HG02870 (cell line): ENCODE measurements around the gene SLAMF1.
A peak's percentile ranks its signal among the peaks of the same experiment; 100 is the strongest.
"Not testable (repeated sequence)": the region's sequence is repeated elsewhere in the genome, so short reads cannot be mapped to it uniquely, and the experiment has no call there.

ENCODE experiments used
- ATAC-seq: cut with Tn5 transposase; IDR thresholded peaks from one replicate; pipeline ENCODE4 v1.9.1; 2021; ENCODE audit warnings: mild to moderate bottlenecking, moderate library complexity; ENCODE audit not compliant: unreplicated experiment

The SLAMF1 gene

DNA sequence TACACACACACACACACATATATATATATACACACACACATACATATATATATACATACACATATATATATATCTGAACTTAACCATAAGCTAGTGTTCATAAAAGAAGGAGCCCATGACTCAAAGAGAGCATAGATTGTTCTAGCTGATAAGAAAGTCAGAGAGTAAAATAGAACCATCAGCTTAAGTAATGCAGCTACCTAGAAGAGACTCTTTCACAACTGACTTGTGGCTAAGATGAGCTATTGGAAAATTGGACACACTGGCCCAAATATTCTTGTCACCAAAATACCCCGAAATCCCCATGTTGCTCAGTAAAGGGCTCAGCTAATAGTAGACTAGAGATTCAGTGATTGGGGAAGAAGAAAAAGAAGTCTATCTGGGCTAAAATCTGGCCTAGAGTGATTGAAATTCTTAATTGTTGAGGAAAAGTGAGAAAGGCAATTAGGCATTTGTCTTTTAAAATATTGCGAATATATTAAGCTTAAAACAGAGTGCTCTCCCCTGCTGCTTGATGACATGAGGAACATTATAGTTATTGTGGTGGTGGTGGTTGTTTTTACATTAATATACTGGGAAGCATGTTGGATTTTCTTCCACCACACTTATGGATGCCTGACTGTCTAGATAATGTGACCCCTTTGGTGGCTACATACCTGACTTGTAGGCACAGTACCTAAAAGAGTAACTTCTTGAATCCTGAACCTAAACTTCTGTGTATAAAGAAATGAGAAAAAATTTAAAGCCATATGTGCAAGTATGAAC is 6.3 kb downstream of the SLAMF1 start:
- no peak for ATAC-seq

DNA sequence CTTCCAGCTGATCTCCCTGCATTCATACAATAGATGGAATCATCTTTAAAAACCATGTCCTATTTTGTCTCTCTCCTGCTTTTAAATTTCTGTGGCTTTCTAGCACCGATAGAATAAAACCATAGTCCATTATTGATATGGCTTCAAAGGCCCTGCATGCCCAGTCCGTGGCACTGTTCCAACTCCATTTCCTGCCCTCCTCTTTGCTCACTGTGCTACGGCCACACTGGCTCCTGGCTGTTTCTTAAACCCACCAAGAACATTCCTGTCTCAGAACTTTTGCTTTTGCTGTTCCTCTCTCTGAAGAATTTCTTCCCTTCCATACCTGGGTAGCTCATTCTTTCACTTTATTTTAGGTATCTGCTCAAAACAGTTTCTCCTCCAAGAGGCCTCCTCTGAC is 7.2 kb downstream of the SLAMF1 start:
- ATAC-seq = no peak

DNA sequence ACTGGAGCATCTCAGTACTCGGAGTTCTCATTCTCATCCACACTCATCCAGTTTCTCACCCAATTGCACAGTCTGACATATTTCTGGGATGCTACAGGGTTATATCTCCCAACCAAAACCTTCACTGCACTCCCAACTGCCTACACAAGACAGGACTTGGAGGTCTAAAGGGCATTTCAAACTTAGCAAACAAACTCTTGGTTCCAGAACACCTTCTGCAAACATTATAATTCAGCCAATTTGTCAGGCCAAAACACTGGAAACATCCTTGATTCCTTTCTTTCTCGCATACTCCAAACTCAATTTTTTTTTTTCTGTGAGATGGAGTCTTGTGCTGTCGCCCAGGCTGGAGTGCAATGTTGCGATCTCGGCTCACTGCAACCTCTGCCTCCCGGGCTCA is 7.9 kb downstream of the SLAMF1 start:
- ATAC-seq = no peak

DNA sequence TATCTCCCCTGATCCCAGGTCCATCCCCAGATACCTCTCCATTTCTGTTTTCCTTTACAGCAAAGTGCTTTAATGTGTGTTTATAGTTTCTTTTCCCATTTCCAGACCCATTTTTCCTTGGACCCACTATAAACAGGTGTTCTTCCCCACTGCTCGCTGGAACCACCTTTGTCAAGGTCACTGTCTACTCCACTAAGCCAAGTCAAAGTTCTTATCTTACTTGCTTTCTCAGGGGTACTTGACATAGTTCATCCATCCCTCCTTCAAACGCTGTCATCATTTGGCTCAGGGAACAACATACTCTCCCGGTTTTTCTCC is 8.3 kb downstream of the SLAMF1 start:
- no peak for ATAC-seq

DNA sequence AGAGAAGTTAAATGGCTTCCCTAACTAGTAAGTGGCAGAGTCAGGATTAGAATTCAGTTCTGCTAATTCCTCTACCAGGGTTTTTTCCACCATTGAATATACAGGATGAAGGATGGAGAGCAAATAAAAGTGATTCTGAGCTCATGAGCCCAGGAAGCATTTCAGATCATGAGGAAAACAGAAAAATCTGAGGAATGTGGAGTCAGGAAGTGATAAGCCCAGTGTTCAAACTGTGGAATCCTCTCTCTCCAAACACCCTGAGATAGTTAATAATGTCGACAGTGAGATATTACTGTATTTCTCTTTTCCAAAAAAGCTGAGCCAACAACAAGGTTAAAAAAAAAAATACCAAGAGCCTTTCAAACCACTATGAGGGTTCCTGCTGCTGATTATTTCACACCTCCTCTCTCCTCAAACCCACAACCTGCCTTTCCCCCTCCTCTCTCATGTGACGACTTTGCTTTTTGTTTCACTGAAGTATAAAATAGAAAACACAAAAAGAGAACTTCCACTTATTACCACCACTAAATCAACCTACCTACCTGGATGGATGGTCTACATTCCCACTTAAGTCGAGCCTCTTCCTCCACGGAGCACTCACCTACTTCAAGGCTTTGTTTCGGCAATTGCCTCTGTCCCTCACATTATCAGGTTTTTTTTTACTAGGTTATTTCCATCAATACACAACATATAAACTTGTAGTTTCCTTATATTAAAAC is 8.9 kb downstream of the SLAMF1 start:
- ATAC-seq = no peak

DNA sequence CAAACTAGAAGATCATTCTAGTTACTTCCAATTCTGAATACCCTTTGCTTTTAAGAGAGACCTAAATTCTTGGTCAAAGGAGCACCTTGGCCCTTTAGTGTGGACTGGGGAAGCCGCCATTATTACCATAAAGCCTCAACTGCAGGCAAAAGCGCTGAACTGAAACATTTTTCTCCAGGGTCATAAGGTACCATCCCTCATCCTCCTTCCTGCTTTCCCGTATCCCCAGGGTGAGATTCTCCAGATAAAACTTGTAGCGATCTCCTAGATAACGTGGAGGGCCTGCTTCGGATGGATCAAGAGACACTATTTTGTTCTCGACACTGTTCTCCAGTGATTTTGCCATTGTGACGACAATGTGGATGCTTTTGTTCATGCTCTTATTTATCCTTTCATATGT is 9.8 kb downstream of the SLAMF1 start:
- ATAC-seq = no peak

DNA sequence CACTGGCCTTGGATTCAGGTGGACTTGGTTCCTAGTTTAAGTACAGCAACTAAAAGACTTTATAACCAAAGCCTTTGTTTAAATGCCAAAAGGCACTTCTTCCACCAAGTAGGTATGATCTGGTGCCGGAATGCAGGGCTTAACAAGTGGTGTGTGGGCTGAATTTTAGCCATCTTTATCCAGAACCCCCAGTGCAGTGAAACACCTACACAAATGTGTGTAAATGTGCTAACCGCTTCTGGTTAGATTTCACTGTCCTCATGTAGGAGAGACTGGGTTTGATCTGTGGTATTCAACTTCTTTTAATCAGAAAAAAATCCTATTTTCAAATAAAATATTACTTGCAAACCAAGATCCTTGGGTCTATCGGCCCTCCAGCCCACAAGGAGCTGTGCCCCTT is 10.3 kb downstream of the SLAMF1 start:
- ATAC-seq = no peak

DNA sequence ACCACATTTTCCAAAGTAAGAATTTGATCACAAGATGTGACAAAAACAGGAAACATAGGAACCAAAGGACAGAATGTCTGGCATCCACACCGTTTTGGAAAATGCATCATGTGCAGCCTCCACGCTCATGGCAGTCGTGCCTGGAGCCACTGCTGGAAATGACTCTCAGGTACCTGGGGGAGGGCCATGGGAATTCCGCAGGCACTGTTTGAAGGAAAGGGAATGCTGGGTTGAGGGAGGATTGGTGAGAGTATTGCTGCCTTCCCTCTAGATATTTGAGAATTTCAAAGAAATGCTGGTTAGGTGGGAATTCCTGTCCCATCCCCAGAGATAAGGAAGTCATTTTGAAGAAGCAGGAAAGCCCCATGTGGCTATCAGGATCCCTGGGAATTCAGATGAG is 10.8 kb downstream of the SLAMF1 start:
- no peak for ATAC-seq

DNA sequence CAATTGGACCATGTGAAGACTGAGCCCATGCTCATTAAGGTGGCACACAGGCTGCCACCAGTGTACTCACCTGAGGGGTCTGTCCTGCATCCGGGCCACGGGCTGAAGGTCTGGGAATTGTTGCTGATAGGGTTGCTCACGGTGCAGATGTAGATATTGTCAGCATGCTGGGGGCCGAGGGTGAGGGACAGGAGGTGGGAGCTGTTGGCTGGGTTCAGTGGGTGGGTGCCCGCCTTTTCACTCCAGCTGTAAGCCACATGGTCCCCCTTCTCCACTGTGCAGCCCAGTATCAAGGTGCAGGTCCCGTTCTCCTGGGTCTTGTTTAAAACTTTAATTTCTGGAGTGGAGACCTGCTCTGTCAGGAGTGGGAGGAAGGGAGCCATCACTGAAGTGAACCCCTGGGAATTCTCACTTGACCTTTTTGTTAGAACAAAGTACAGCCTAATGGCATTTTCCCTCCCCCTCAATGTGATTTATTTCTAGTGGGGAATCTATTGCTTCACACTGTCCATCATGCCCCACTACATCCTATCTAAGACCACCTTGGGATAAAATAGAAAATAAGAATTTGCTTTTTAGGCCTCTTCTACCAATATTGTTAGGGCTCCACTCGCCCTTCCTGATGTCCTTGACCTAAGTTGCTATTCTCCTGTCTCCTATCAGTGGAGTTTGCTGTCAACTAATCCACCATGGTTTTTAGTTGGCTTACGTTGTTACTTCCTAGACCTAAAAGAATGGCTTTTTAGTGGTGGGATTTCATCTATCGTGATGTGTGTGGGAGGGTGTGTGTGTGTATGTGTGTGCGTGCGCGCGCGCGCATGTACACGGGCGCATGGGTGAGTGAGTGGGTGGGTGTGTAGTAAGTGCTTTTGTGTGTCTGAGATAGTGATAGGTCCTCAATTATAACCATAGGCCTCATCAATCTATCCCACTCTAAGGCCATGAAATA is 12.0 kb downstream of the SLAMF1 start:
- no peak for ATAC-seq

DNA sequence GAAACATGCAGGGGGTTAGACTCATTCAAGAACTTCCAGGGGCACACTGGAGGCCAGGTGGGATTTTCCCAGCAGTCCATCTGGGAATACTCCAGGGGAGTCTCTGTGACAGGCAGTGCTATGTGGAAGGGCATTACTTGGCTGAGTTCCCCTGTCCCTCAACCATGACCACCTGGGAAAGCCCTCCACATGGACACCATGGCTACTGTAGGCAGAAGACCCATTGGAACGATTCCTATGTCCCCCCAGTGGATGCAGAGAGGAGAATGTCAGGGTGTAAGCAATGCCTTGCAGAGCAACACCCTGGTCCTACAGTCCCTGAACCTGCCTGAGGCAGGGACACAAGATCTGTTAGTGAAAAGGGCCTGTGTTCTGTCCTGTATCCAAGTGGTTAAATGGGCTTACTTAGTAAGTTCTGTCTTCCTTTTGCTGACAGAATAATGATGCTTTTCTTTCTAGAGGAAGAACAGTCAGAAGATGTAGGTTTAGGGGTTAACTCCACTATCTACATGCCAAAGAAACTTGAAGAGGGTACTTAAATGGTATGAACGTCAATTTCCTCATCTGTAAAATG is 13.4 kb downstream of the SLAMF1 start:
- ATAC-seq = no peak

DNA sequence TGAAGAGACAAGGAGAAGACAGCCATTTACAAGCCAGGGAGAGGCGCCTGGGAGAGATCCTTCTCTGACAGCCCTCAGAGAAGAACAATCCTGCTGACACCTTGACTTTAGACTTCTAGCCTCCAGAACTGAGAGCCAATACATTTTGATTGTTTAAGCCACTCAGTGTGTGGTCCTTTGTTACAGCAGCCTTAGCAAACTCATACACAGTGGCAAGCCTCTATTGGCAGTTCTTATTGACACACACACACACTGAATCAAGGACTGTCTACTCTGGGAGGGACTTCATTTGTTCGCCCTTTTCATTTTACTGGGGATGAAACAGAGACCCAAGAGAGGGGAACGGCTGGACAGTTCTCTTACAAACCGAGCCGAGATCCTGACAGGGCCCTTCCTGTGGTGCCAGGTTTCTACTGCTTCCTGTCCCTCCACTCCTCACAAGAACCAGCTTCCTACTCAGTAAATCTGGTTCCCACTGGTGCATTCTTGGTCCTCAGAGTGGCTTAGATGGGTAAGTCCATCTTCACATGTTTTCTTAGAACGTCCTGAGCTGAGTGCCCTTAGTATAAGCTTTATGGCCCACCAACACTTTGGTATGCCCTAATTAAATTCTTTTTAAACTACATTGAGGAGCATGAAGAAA is 14.7 kb downstream of the SLAMF1 start:
- ATAC-seq = no peak

DNA sequence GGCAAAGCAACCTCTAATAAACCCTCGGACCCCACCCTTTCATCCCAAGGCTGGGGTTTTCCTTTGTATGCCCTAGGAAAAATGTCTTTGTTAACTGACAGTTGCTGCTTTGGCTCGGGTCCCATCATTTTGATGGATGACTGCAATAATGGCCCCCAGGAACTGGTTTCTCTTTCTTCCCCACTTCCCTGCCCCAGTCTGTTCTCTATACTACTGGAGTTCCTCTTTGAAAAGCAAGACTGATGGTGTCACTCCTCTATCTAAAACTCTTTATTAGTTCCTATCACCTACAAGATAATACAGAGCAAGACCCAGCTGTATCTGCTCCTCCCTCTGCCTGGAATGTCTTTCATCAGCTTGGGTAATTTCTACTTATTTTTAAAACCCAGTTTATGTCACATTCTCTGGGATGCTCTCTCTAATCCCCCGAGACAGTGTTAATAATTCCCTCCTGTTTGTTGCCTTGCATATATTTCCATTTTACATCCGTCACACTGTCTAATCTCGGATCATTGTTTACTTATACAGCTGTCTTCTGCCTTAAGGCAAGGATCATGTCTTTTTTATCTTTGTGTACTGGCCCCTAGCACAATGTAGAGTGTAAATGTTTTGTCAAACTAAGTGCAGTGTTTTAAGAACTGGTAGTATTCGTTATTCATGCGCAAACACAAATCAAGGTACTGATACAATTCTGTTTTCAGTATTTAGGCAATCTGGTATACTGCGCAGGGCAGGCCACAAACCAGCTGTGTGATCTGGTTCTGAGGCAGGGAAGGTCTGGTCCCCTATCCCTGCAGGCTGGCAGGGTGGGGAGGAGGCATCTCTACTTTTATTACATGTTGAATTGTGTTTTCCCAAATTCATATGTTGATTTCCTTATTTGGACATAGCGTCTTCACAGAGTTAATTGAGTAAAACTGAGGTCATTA is 16.1 kb downstream of the SLAMF1 start:
- ATAC-seq = no peak

DNA sequence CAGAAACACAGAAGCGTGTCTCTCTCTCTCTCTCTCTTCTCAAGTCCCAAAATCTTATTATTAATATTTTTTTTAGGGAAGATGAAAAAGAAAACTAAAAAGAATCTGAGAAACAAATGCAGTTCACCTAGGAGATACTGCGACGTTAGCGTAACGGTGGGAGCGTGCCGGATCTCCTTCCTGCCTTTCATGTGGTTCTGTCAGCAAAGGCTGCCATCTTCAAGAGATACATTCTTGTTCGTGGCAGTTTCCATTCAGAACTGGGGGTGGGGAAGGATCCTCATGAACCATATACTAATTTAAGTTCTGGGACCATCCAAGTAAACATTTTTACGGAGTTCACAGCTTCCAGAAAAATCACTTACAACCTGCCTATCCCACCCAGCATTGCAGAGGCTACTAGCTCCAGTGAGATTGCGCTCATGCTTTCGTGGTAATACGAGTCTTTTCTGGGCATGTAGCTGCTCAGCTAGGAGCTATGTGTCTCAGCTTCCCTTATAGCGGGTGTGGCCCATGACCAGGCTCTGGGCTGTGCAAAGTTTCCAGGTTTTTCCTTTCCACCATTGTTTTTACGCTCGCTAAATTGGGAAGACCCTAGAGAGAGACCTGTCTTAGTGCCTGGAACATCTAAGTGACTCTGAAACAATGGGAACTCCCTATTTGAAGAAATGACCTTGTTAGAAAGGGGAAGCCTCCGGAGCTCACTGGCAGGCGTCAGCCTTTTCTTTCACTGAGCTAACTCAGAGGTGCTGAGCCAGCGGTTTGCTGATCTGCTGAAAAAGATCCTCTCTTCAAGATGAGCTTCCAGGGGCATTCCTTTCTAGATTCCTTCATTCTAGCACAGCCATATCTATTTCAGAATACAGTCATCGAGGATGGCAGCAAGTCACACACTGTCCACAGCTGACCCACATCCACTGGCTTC is 17.3 kb downstream of the SLAMF1 start:
- no peak for ATAC-seq

DNA sequence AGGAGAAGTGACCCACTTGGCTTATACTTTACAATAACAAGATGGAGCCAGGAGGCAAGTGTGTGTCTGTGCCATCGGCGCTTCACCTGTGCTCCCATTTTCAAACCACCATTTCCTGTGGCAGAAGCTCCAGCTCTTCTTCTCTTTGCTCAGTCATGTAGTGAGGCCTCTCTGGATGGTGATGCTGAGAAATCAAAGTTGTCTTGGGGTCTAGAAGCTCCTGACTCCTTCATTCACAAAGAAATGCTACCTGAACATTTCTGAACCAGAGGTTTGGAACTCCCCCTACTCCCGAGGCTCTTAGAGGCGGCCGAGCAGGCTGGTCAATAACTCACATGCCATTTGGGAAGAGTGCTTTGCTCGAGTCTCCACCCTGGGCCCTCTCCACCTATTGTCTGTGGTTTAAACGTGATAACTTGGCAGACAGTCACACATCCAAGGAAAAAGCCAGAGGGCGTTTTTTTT is 18.0 kb downstream of the SLAMF1 start:
- no peak for ATAC-seq

DNA sequence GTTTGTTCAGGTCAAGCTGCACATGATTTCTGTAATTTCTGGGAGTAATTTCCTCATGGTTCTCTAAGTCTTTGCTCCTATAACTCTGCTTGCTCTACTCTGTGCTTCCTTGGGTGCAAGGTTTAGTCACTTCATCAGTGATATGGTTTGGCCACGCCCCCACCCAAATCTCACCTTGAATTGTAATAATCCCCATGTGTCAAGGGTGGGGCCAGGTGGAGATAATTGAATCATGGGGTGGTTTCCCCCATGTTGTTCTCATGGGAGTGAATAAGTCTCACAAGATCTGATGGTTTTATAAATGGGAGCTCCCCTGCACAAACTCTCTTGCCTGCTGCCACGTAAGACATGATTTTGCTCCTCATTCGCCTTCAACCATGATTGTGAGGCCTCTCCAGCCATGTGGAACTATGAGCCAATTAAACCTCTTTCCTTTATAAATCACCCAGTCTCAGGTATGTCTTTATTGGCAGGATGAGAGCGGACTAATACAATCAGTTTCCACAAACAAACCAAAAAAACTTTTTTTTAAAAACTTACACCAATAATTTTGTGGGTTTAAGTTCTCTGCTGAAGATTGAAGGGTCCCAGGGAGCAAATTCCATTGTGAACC is 19.1 kb downstream of the SLAMF1 start:
- not testable (repeated sequence) for ATAC-seq

DNA sequence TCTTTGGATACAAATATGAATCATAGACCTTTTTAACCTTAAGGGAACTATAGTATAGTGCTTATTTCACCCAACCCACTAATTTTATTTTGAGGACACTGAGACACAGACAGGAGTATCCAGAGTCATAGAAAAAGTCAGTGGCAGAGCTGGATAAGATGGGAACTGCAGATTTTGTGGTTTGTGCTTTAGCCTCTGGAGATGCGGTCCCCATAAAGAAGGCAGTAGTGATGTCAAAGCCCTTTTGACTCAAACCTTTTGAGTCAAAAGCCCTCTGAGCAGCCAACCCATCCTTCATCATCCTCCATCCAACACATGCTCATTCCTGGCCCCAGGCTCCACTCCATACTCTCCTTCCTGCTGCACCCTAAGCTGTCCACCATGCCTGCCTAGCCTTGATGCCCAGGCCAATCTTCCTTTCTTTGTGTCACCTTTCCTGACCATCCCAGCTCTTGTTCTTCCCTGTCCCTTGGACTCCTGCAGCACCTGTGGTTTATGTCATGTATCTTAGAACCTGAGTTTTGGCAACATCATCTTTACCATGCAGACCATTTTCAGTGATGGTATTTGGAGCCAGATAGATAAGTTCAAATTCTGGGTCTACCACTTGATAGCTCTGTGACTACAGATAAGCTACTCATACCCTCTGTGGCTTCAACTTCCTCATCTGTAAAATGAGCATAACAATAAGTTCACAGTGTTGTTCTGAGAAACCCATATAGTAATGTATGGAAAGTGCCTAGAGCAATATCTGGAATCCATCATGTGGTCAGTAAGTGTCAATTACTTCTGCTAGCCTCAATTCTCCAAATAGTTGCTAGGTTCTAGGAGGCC is 20.1 kb downstream of the SLAMF1 start:
- ATAC-seq = peak; percentile 37
